ENCODE data around the gene ZNF440. TPM values are rescaled to one million over a fixed set of nuclear protein-coding genes. Genes with fewer than 3 reads are reported as not detected.

ZNF440 gene
- polyA plus RNA-seq, 2 of the 4 experiments (the other 2 are of a cell fraction): 0.03 TPM; not detected in 1

GRCh38 chr19:11784356-11784755, 29.7 kb upstream of the ZNF440 start (continued):
- no peak for TF ChIP-seq MAX (IDR thresholded peaks at IDR 0.05)

GRCh38 chr19:11787536-11787935, 26.5 kb upstream of the ZNF440 start:
- TF ChIP-seq MAZ (IDR thresholded peaks at IDR 0.05; ENCODE audit: borderline replicate concordance, low read depth, low read length) (no peak), FOSB (CRISPR knock-in tag; IDR thresholded peaks at IDR 0.05) (no peak), HEYL (CRISPR knock-in tag; IDR thresholded peaks at IDR 0.05) (no peak), USF2 (IDR thresholded peaks at IDR 0.05) (no peak), ZNF302 (CRISPR knock-in tag; IDR thresholded peaks at IDR 0.05) (no peak), JUN (IDR thresholded peaks at IDR 0.05) (no peak), MAFK (IDR thresholded peaks at IDR 0.05; ENCODE audit: partially characterized antibody) (no peak), HOXB13 (CRISPR knock-in tag; IDR thresholded peaks at IDR 0.05; ENCODE audit: low read depth) (no peak), BCL3 (IDR thresholded peaks at IDR 0.05) (no peak), HMGXB4 (CRISPR knock-in tag; IDR thresholded peaks at IDR 0.05; ENCODE audit: borderline replicate concordance) (no peak), CEBPB (IDR thresholded peaks at IDR 0.05) (no peak), POLR2A (IDR thresholded peaks at IDR 0.05; ENCODE audit: low read length) (no peak), EHMT2 (IDR thresholded peaks at IDR 0.05; ENCODE audit: low read depth) (no peak), FOXS1 (CRISPR knock-in tag; IDR thresholded peaks at IDR 0.05) (no peak), ESRRA (IDR thresholded peaks at IDR 0.05; ENCODE audit: borderline replicate concordance, low read length) (no peak), HOXB5 (CRISPR knock-in tag; IDR thresholded peaks at IDR 0.05) (no peak), CHD2 (IDR thresholded peaks at IDR 0.05; ENCODE audit: low read length, partially characterized antibody) (no peak), ZFP36 (IDR thresholded peaks at IDR 0.05; ENCODE audit: borderline replicate concordance, partially characterized antibody) (no peak)
- TF ChIP-seq, protein P1, sequence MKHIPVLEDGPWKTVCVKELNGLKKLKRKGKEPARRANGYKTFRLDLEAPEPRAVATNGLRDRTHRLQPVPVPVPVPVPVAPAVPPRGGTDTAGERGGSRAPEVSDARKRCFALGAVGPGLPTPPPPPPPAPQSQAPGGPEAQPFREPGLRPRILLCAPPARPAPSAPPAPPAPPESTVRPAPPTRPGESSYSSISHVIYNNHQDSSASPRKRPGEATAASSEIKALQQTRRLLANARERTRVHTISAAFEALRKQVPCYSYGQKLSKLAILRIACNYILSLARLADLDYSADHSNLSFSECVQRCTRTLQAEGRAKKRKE (CRISPR knock-in tag; IDR thresholded peaks at IDR 0.05; ENCODE audit: low read depth): no peak
- POLR2A ChIA-PET: no interaction called here
- no peak overlapping the region for H3K4me3 ChIP-seq
- ATAC-seq: no peak
- H3K9me3 ChIP-seq: no peaks in the 10 kb centered on the region; the same call in 2 of the 3 replicates
- no peak for FAIRE-seq
- no peaks in the 10 kb centered on the region for H3K4me1 ChIP-seq
- DNase-seq (ENCODE audit: low read depth in 1 of 2, low spot score in 1 of 2): no peak
- 9% methylated on average over 3 of the region's 3 CpGs for WGBS (ENCODE audit: missing lambda C conversion rate)
- H3K4me2 ChIP-seq: no peak overlapping the region
- CTCF ChIA-PET: no interaction called here
- no peak overlapping the region for H3K27ac ChIP-seq

DNA sequence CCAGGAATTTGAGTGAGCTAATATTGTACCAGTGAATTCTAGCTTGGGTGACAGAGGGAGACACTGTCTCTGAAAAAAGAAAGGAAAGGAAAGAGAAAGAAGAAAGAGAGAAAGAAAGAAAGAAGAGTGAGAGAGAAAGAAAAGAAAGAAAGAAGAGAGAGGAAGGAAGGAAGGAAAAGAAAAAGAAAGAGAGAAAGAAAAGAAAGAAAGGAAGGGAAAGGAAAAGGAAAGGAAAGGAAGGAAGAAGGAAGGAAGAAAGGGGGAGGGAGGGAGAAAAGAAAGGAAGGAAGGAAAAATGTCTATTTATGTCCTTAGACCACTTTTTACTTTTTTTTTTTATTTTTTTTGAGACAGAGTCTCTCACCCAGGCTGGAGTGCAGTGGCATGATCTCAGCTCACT, 21.1 kb upstream of the ZNF440 start:
- ATAC-seq (no peak), FAIRE-seq (no peak)
- no peak overlapping the region for H3K27ac ChIP-seq

More for the DNA sequence above, 21.1 kb upstream of the ZNF440 start:
- ChIA-PET POLR2A (no interaction called here), CTCF (no interaction called here)
- no peak overlapping the region for H3K4me2 ChIP-seq
- H3K4me3 ChIP-seq: no peak overlapping the region
- H3K4me1 ChIP-seq: no peaks in the 10 kb centered on the region
- H3K9me3 ChIP-seq: no peaks in the 10 kb centered on the region
- no peak for DNase-seq (ENCODE audit: low read depth in 1 of 2, low spot score in 1 of 2)
- TF ChIP-seq SREBF2 (IDR thresholded peaks at IDR 0.05) (no peak), SMC3 (IDR thresholded peaks at IDR 0.05) (no peak), PHF8 (IDR thresholded peaks at IDR 0.05; ENCODE audit: borderline replicate concordance, low read depth) (no peak), MAFK (IDR thresholded peaks at IDR 0.05; ENCODE audit: partially characterized antibody) (no peak)
- TF ChIP-seq, protein P1 (CRISPR knock-in tag; IDR thresholded peaks at IDR 0.05; ENCODE audit: low read depth): no peak
